Measurements from ENCODE around the gene ADAMTSL3. TPM values are rescaled to one million over a fixed set of nuclear protein-coding genes. Genes with fewer than 3 reads are reported as not detected.

The ADAMTSL3 gene
- total RNA-seq = not detected

- DNase-seq = no peak
Observed at GRCh38 chr15:83653639-83654378, at the start of gene ADAMTSL3. TSS of gene ADAMTSL3 (plus strand) at chr15:83654123. CDS start at chr15:83655762, 1,639 bp downstream.

- no peak for DNase-seq
Observed at GRCh38 chr15:83604549-83604948, 49.4 kb upstream of the ADAMTSL3 start.

GRCh38 chr15:83605111-83605945, 48.6 kb upstream of the ADAMTSL3 start:
- DNase-seq = no peak

GRCh38 chr15:83610132-83610531, 43.8 kb upstream of the ADAMTSL3 start:
- DNase-seq = no peak

GRCh38 chr15:83610901-83611685, 42.8 kb upstream of the ADAMTSL3 start:
- DNase-seq = no peak

- no peak for DNase-seq
Observed at GRCh38 chr15:83612226-83612625, 41.7 kb upstream of the ADAMTSL3 start.

- no peak for DNase-seq
Observed at GRCh38 chr15:83612898-83613635, 40.9 kb upstream of the ADAMTSL3 start.

- no peak for DNase-seq
Observed at GRCh38 chr15:83613714-83614113, 40.2 kb upstream of the ADAMTSL3 start.

GRCh38 chr15:83616840-83617239, 37.1 kb upstream of the ADAMTSL3 start:
- no peak for DNase-seq

- no peak for DNase-seq
Observed at GRCh38 chr15:83626171-83626802, 27.6 kb upstream of the ADAMTSL3 start.

- no peak for DNase-seq
Observed at GRCh38 chr15:83631534-83631933, 22.4 kb upstream of the ADAMTSL3 start.

- DNase-seq = no peak
Observed at GRCh38 chr15:83643201-83643600, 10.7 kb upstream of the ADAMTSL3 start.

- DNase-seq = no peak
Observed at GRCh38 chr15:83644439-83644838, 9.5 kb upstream of the ADAMTSL3 start.

- DNase-seq = no peak
Observed at GRCh38 chr15:83650831-83651230, 3.1 kb upstream of the ADAMTSL3 start.

GRCh38 chr15:83651541-83651940, 2.4 kb upstream of the ADAMTSL3 start:
- no peak for DNase-seq

- no peak for DNase-seq
Observed at GRCh38 chr15:83652626-83653204, 1.2 kb upstream of the ADAMTSL3 start.

GRCh38 chr15:83653288-83653638, 660 bp upstream of the ADAMTSL3 start:
- no peak for DNase-seq

GRCh38 chr15:83654379-83655236, 685 bp downstream of the ADAMTSL3 start:
- no peak for DNase-seq

GRCh38 chr15:83655237-83655616, 1.3 kb downstream of the ADAMTSL3 start:
- no peak for DNase-seq

- DNase-seq = no peak
Observed at GRCh38 chr15:83656192-83656591, 2.3 kb downstream of the ADAMTSL3 start.
